ENCODE data around the gene MYLK4. TPM values are rescaled to one million over a fixed set of nuclear protein-coding genes. Genes with fewer than 3 reads are reported as not detected.
A peak's percentile ranks its signal among the peaks of the same experiment; 100 is the strongest.

The MYLK4 gene
- total and polyA plus RNA-seq, 2 of the 13 experiments (the other 11 are each of a cell fraction or from before 2014, with no cell fraction given) = 0.26 to 0.29 TPM

- no peak for TF ChIP-seq MEIS1 (CRISPR knock-in tag; IDR thresholded peaks at IDR 0.05; ENCODE audit: borderline replicate concordance)
- no peak for TF ChIP-seq LBX2 (CRISPR knock-in tag; IDR thresholded peaks at IDR 0.05; ENCODE audit: borderline replicate concordance)
- no peak for TF ChIP-seq ZNF225 (CRISPR knock-in tag; IDR thresholded peaks at IDR 0.05)
- TF ChIP-seq ZKSCAN5 (CRISPR knock-in tag; IDR thresholded peaks at IDR 0.05) = no peak
- TF ChIP-seq JDP2 (CRISPR knock-in tag; IDR thresholded peaks at IDR 0.05; ENCODE audit: borderline replicate concordance) = no peak
- TF ChIP-seq, protein P1, sequence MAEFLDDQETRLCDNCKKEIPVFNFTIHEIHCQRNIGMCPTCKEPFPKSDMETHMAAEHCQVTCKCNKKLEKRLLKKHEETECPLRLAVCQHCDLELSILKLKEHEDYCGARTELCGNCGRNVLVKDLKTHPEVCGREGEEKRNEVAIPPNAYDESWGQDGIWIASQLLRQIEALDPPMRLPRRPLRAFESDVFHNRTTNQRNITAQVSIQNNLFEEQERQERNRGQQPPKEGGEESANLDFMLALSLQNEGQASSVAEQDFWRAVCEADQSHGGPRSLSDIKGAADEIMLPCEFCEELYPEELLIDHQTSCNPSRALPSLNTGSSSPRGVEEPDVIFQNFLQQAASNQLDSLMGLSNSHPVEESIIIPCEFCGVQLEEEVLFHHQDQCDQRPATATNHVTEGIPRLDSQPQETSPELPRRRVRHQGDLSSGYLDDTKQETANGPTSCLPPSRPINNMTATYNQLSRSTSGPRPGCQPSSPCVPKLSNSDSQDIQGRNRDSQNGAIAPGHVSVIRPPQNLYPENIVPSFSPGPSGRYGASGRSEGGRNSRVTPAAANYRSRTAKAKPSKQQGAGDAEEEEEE (CRISPR knock-in tag; IDR thresholded peaks at IDR 0.05; ENCODE audit: borderline replicate concordance) = no peak
- TF ChIP-seq ZFP37 (CRISPR knock-in tag; IDR thresholded peaks at IDR 0.05; ENCODE audit: borderline replicate concordance) = no peak
- no peak for TF ChIP-seq ZNF24 (IDR thresholded peaks at IDR 0.05)
- no peak for TF ChIP-seq ZMYM3 (CRISPR knock-in tag; IDR thresholded peaks at IDR 0.05)
- no peak for TF ChIP-seq CREB3 (CRISPR knock-in tag; IDR thresholded peaks at IDR 0.05)
- TF ChIP-seq PLSCR1 (CRISPR knock-in tag; IDR thresholded peaks at IDR 0.05; ENCODE audit: borderline replicate concordance) = no peak
- no peak for TF ChIP-seq ZSCAN5A (CRISPR knock-in tag; IDR thresholded peaks at IDR 0.05; ENCODE audit: borderline replicate concordance)
- no peak for TF ChIP-seq DNMT3B (CRISPR knock-in tag; conservative IDR thresholded peaks at IDR 0.05)
- no peak for TF ChIP-seq ZNF30 (CRISPR knock-in tag; IDR thresholded peaks at IDR 0.05)
- TF ChIP-seq POGK (CRISPR knock-in tag; conservative IDR thresholded peaks at IDR 0.05) = peak; percentile 52; the same call in 1 of the 2 replicates
- no peak for TF ChIP-seq ZNF430 (CRISPR knock-in tag; IDR thresholded peaks at IDR 0.05)
- no peak for TF ChIP-seq ZNF33B (CRISPR knock-in tag; IDR thresholded peaks at IDR 0.05)
- TF ChIP-seq GFI1 (CRISPR knock-in tag; IDR thresholded peaks at IDR 0.05; ENCODE audit: borderline replicate concordance) = no peak
- no peak for TF ChIP-seq SPEN (CRISPR knock-in tag; IDR thresholded peaks at IDR 0.05; ENCODE audit: low read depth)
- no peak for TF ChIP-seq SMAD1 (CRISPR knock-in tag; IDR thresholded peaks at IDR 0.05; ENCODE audit: borderline replicate concordance, low read depth)
These were observed 40.1 kb upstream of the MYLK4 start (continued) for GRCh38 chr6:2790588-2791449.

Measured in HepG2 (cell line).